Loucy (cell line): ENCODE results near the gene SCRG1.

Experiments used
- EZH2phosphoT487 ChIP-seq: fragments of 200-600 bp; IDR thresholded peaks from 2 replicates; pipeline ENCODE4 v1.6.1; 2018; ENCODE audit warnings: antibody characterized with exemption, mild to moderate bottlenecking, moderate library complexity, borderline replicate concordance
- TF ChIP-seq, protein P1 (sequence below): fragments of 200-600 bp; sonication (generic); conservative IDR thresholded peaks from 2 replicates; pipeline ENCODE4 v1.5.1; 2014; ENCODE audit warnings: mild to moderate bottlenecking, antibody characterized with exemption, low read length

GRCh38 chr4:173379929-173380328 is 19.0 kb downstream of the SCRG1 start:
- TF ChIP-seq, protein P1, sequence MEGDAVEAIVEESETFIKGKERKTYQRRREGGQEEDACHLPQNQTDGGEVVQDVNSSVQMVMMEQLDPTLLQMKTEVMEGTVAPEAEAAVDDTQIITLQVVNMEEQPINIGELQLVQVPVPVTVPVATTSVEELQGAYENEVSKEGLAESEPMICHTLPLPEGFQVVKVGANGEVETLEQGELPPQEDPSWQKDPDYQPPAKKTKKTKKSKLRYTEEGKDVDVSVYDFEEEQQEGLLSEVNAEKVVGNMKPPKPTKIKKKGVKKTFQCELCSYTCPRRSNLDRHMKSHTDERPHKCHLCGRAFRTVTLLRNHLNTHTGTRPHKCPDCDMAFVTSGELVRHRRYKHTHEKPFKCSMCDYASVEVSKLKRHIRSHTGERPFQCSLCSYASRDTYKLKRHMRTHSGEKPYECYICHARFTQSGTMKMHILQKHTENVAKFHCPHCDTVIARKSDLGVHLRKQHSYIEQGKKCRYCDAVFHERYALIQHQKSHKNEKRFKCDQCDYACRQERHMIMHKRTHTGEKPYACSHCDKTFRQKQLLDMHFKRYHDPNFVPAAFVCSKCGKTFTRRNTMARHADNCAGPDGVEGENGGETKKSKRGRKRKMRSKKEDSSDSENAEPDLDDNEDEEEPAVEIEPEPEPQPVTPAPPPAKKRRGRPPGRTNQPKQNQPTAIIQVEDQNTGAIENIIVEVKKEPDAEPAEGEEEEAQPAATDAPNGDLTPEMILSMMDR = no peak
- TF ChIP-seq EZH2phosphoT487 = no peak
